Right lobe of liver (tissue), 6 donors: ENCODE measurements around the gene AAMP. TPM values are rescaled to one million over a fixed set of nuclear protein-coding genes. Genes with fewer than 3 reads are reported as not detected.

Source experiments
- ATAC-seq, 4 donors: fragments of 200-7000 bp; cut with Tn5 transposase; one replicate each; pipeline ENCODE4 v1.9.1; 2020; ENCODE audit warnings: mild to moderate bottlenecking in 4 of 4, moderate library complexity in 4 of 4
- DNase-seq, 3 donors: peaks; one replicate each; pipeline ENCODE4 v3.0.0-alpha.2; 2020
- H3K27ac ChIP-seq, 3 donors: fragments of 200-600 bp; one replicate each; pipeline ENCODE4 v1.8.0; 2022
- H3K27me3 ChIP-seq, 2 donors: fragments of 200-600 bp; one replicate each; pipeline ENCODE4 v1.8.0; 2022
- H3K36me3 ChIP-seq, 4 donors: fragments of 200-600 bp; sonication (generic) in 1 of 4; one replicate each; pipeline versions ENCODE4 v1.5.1 to v1.8.0; 2017 to 2022; ENCODE audit warnings: control low read depth in 1 of 4
- H3K4me1 ChIP-seq, 4 donors: fragments of 200-600 bp; sonication (generic) in 1 of 4; one replicate each; pipeline versions ENCODE4 v1.5.1 to v1.8.0; 2017 to 2022; ENCODE audit warnings: control low read depth in 1 of 4
- H3K4me3 ChIP-seq, 3 donors: fragments of 200-600 bp; one replicate each; pipeline ENCODE4 v1.8.0; 2022
- H3K9me3 ChIP-seq, 4 donors: fragments of 200-600 bp; sonication (generic) in 1 of 4; one replicate each; pipeline versions ENCODE4 v1.5.1 to v1.8.0; 2017 to 2022; ENCODE audit warnings: control low read depth in 1 of 4
- CTCF ChIP-seq, 4 donors: fragments of 200-600 bp in 3 of 4; fragments of 450-650 bp in 1 of 4; IDR thresholded peaks; one replicate each; pipeline versions ENCODE4 v1.5.1 to v1.8.0; 2016 to 2022; ENCODE audit warnings: antibody characterized with exemption in 4 of 4, mild to moderate bottlenecking in 2 of 4
- POLR2A ChIP-seq: fragments of 450-650 bp; IDR thresholded peaks from one replicate; pipeline ENCODE4 v1.6.1; 2017; ENCODE audit warnings: antibody characterized with exemption, mild to moderate bottlenecking
- WGBS: methylation state at CpG from one replicate; pipeline ENCODE4 v1.1.6; 2018; ENCODE audit warnings: low coverage, low lambda C conversion rate; ENCODE audit not compliant: insufficient coverage; ENCODE audit errors: missing lambda C conversion rate; 5-methylcytosine and 5-hydroxymethylcytosine counted together
- intact Hi-C, 2 donors: fragments of 100-400 bp; cut with DNase I; formaldehyde crosslinking; loops; one replicate each; pipeline versions ENCODE4 v1.11.2 to v1.14.1; 2022
- total RNA-seq, 6 experiments: library from RNA; depleted of rRNA in 2 of 6; stranded (reverse); fragments of >200 nt in 2 of 6; fragmentation: NEBNext Ultra II Directional in 3 of 6; extraction: Animal tissue kit (Norgen Biotek cat#: 25700) in 3 of 6; gene quantifications; one replicate each; pipeline versions ENCODE4 v1.1.0 to v1.2.4, GENCODE V29; 2016 to 2023
- donor health status: DM: no; HTN: yes; CAD: no.
- donor health status: DM: no; HTN: no; CAD: no.
- donor health status: DM: no; HTN: no; CAD: no.
- donor health status: DM: no; HTN: yes; CAD: no.
- donor health status: DM: no; HTN: yes; CAD: no.

Gene AAMP
- total RNA-seq, 6 experiments from 2014 or later, result 40.0 to 99.5 (median 45.2) TPM

- TF ChIP-seq POLR2A, result no peak
- TF ChIP-seq CTCF (IDR thresholded peaks at IDR 0.05), result no peak
- ATAC-seq, result no peak
- Histone ChIP-seq H3K9me3 (no peaks in the 10 kb centered on the region), H3K36me3 (peaks cover 20 to 83% (median 57%) of the 10 kb centered on the region in 4 donors), H3K4me1 (no peaks in the 10 kb centered on the region), H3K27ac (no peak overlapping the region), H3K4me3 (no peak overlapping the region), H3K27me3 (no peaks in the 10 kb centered on the region)
- 86% methylated on average over 5 of the region's 7 CpGs for WGBS
- no peak for DNase-seq
- intact Hi-C loops, result no loop called here
Measured at GRCh38 chr2:218252509-218253231, 17.3 kb downstream of the AAMP start.

GRCh38 chr2:218249691-218250090 is 20.2 kb downstream of the AAMP start:
- peaks cover 20 to 97% (median 62%) of the 10 kb centered on the region in 4 donors for H3K36me3 ChIP-seq
- H3K4me1 ChIP-seq, result no peaks in the 10 kb centered on the region
- TF ChIP-seq CTCF (IDR thresholded peaks at IDR 0.05) (no peak), POLR2A (no peak)
- no peak overlapping the region for H3K4me3 ChIP-seq
- ATAC-seq (no peak), DNase-seq (no peak)
- H3K9me3 ChIP-seq, result no peaks in the 10 kb centered on the region
- no peak overlapping the region for H3K27ac ChIP-seq
- intact Hi-C loops, result no loop called here
- WGBS, result 83% methylated on average over 8 of the region's 13 CpGs
- no peaks in the 10 kb centered on the region for H3K27me3 ChIP-seq

GRCh38 chr2:218245214-218245613 is 24.7 kb downstream of the AAMP start:
- no peak for ATAC-seq
- no peaks in the 10 kb centered on the region for H3K27me3 ChIP-seq
- TF ChIP-seq POLR2A (no peak), CTCF (IDR thresholded peaks at IDR 0.05) (no peak)
- H3K4me3 ChIP-seq, result no peak overlapping the region
- H3K4me1 ChIP-seq, result no peaks in the 10 kb centered on the region
- no peak overlapping the region for H3K27ac ChIP-seq
- H3K9me3 ChIP-seq, result no peaks in the 10 kb centered on the region
- peaks cover 12 to 95% (median 36%) of the 10 kb centered on the region in 4 donors for H3K36me3 ChIP-seq
- 63% methylated on average over 5 of the region's 5 CpGs for WGBS
- no peak for DNase-seq
- intact Hi-C loops, result no loop called here

GRCh38 chr2:218244665-218245064 is 25.3 kb downstream of the AAMP start:
- Histone ChIP-seq H3K36me3 (peaks cover 9 to 95% (median 33%) of the 10 kb centered on the region in 4 donors), H3K4me3 (no peak overlapping the region), H3K9me3 (no peaks in the 10 kb centered on the region), H3K27me3 (no peaks in the 10 kb centered on the region), H3K27ac (no peak overlapping the region), H3K4me1 (no peaks in the 10 kb centered on the region)
- intact Hi-C loops, result no loop called here
- TF ChIP-seq POLR2A, result no peak
- TF ChIP-seq CTCF (IDR thresholded peaks at IDR 0.05), result no peak
- ATAC-seq (no peak), DNase-seq (no peak)
- WGBS, result 100% methylated on average over 2 of the region's 2 CpGs
